ENCODE measurements around the gene FAF2. TPM values are rescaled to one million over a fixed set of nuclear protein-coding genes. Genes with fewer than 3 reads are reported as not detected.

The FAF2 gene
- total RNA-seq, 2 experiments from 2014 or later, result 27.5 to 30.1 TPM

DNA sequence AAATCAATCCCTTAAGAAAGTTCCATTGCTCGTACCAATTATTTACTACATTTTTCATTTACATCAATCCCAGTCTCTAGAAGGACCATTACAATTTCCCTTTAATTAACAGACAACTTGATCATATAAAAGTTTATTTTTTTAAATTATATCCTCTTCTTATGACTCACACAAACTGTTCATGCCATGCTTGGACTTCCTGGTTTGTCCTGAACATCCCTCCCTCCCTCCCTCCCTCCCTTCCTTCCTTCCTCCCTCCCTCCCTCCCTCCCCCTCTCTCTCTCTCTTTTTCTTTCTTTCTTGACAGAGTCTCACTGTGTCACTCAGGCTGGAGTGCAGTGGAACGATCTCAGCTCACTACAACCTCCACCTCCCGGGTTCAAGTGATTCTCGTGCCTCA, 20.2 kb upstream of the FAF2 start:
- Histone ChIP-seq H3K27ac (ENCODE audit: low read depth in 1 of 2, low read length in 2 of 2) (no peak overlapping the region), H3K4me3 (ENCODE audit: low read length) (no peak overlapping the region), H3K27me3 (ENCODE audit: control insufficient read depth in 1 of 2, insufficient read depth in 2 of 2, low read length in 2 of 2) (no peaks in the 10 kb centered on the region), H3K36me3 (ENCODE audit: insufficient read depth, low read length) (no peaks in the 10 kb centered on the region), H3K9me3 (ENCODE audit: control insufficient read depth in 1 of 2, insufficient read depth in 1 of 2, low read length in 2 of 2) (peaks cover 0 to 3% of the 10 kb centered on the region in 2 experiments), H3K4me1 (ENCODE audit: insufficient read depth, low read length) (no peaks in the 10 kb centered on the region)
- Mint-ChIP-seq H3K4me1 (ENCODE audit: low read depth) (no peaks in the 10 kb centered on the region), H3K9me3 (no peaks in the 10 kb centered on the region), H3K27ac (no peak overlapping the region), H3K36me3 (ENCODE audit: low read depth) (no peaks in the 10 kb centered on the region), H3K27me3 (peaks cover 6% of the 10 kb centered on the region), H3K4me3 (no peak overlapping the region)
- ATAC-seq (ENCODE audit: poor library complexity), result no peak
- intact Hi-C loops (cut with DNase I, micrococcal nuclease), result no loop called here
- no peak for DNase-seq
- TF ChIP-seq, protein P1, sequence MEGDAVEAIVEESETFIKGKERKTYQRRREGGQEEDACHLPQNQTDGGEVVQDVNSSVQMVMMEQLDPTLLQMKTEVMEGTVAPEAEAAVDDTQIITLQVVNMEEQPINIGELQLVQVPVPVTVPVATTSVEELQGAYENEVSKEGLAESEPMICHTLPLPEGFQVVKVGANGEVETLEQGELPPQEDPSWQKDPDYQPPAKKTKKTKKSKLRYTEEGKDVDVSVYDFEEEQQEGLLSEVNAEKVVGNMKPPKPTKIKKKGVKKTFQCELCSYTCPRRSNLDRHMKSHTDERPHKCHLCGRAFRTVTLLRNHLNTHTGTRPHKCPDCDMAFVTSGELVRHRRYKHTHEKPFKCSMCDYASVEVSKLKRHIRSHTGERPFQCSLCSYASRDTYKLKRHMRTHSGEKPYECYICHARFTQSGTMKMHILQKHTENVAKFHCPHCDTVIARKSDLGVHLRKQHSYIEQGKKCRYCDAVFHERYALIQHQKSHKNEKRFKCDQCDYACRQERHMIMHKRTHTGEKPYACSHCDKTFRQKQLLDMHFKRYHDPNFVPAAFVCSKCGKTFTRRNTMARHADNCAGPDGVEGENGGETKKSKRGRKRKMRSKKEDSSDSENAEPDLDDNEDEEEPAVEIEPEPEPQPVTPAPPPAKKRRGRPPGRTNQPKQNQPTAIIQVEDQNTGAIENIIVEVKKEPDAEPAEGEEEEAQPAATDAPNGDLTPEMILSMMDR (IDR thresholded peaks at IDR 0.05), result no peak
- CTCF ChIA-PET, result no interaction called here
- POLR2A ChIA-PET, result no interaction called here

DNA sequence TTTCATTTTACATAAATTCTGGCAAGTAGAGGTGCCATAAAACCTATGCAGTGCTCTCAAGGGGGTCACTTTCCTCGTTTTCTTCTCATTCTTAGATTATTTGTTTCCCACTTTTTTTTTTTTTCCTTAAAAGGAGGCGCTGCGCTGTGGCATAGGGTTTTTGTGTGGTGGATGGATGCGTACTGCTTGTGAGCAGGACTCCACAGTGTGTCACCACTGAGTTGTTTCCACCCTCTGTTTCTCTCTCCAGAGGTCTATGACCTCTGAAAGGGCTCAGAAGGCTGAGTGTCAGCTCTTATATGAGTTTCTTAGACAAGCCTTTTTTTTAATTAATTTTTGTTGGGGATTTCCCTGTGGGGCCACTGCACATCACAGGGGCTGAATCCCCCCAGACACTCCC, 18.2 kb upstream of the FAF2 start:
- no peak overlapping the region for H3K27ac ChIP-seq (ENCODE audit: low read depth in 1 of 2, low read length in 2 of 2)
- POLR2A ChIA-PET, result no interaction called here
- Mint-ChIP-seq H3K36me3 (ENCODE audit: low read depth) (no peaks in the 10 kb centered on the region), H3K4me1 (ENCODE audit: low read depth) (no peaks in the 10 kb centered on the region), H3K27me3 (peaks cover 6% of the 10 kb centered on the region), H3K4me3 (no peak overlapping the region), H3K9me3 (no peaks in the 10 kb centered on the region), H3K27ac (no peak overlapping the region)
- no peak overlapping the region for H3K4me3 ChIP-seq (ENCODE audit: low read length)
- H3K9me3 ChIP-seq (ENCODE audit: control insufficient read depth in 1 of 2, insufficient read depth in 1 of 2, low read length in 2 of 2), result peaks cover 0 to 3% of the 10 kb centered on the region in 2 experiments
- TF ChIP-seq, protein P1 (IDR thresholded peaks at IDR 0.05), result no peak
- intact Hi-C loops (cut with DNase I, micrococcal nuclease), result no loop called here
- no peak for DNase-seq
- no peaks in the 10 kb centered on the region for H3K27me3 ChIP-seq (ENCODE audit: control insufficient read depth in 1 of 2, insufficient read depth in 2 of 2, low read length in 2 of 2)
- H3K36me3 ChIP-seq (ENCODE audit: insufficient read depth, low read length), result no peaks in the 10 kb centered on the region
- CTCF ChIA-PET, result interaction anchor here (1.2 kb wide), 1 partner anchor 18 kb away, joined by 3 read pairs; no protein-coding TSS in a partner anchor
- no peak for ATAC-seq (ENCODE audit: poor library complexity)
- no peaks in the 10 kb centered on the region for H3K4me1 ChIP-seq (ENCODE audit: insufficient read depth, low read length)

DNA sequence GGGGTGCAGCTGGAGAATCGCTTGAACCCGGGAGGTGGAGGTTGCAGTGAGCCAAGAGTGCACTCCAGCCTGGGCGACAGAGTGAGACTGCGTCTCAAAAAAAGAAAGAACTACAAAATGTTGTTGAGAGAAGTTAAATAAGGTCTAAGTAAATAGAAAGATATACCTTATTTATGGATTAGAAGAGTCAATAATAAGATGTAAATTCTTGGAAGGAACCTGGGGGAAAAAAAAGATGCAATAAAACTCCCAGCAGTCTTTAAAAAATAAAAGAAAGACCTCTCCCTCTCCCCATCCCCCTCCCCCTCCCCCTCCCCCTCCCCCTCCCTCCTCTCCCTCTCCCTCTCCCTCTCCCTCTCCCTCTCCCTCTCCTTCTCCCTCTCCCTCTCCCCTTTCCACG, 15.5 kb upstream of the FAF2 start:
- Histone ChIP-seq H3K36me3 (ENCODE audit: insufficient read depth, low read length) (no peaks in the 10 kb centered on the region), H3K4me1 (ENCODE audit: insufficient read depth, low read length) (peaks cover 10% of the 10 kb centered on the region), H3K27me3 (ENCODE audit: control insufficient read depth in 1 of 2, insufficient read depth in 2 of 2, low read length in 2 of 2) (no peaks in the 10 kb centered on the region), H3K27ac (ENCODE audit: low read depth in 1 of 2, low read length in 2 of 2) (no peak overlapping the region), H3K4me3 (ENCODE audit: low read length) (no peak overlapping the region), H3K9me3 (ENCODE audit: control insufficient read depth in 1 of 2, insufficient read depth in 1 of 2, low read length in 2 of 2) (no peaks in the 10 kb centered on the region)
- Mint-ChIP-seq H3K4me1 (ENCODE audit: low read depth) (peaks cover 8% of the 10 kb centered on the region), H3K4me3 (no peak overlapping the region), H3K36me3 (ENCODE audit: low read depth) (no peaks in the 10 kb centered on the region), H3K27me3 (peaks cover 13% of the 10 kb centered on the region), H3K27ac (no peak overlapping the region), H3K9me3 (no peaks in the 10 kb centered on the region)
- ATAC-seq (ENCODE audit: poor library complexity) (no peak), DNase-seq (no peak)
- TF ChIP-seq, protein P1 (IDR thresholded peaks at IDR 0.05), result no peak
- ChIA-PET CTCF (no interaction called here), POLR2A (no interaction called here)
- intact Hi-C loops (cut with DNase I, micrococcal nuclease), result no loop called here
